Fibroblast of the aortic adventitia (primary cell): Measurements from ENCODE around the gene TRPM1. TPM values are rescaled to one million over a fixed set of nuclear protein-coding genes. Genes with fewer than 3 reads are reported as not detected.

Experiments
- DNase-seq: peaks from one replicate; pipeline ENCODE4 v3.0.0-alpha.2; 2010; ENCODE audit warnings: low read depth
- H3K4me3 ChIP-seq: 2 replicates; pipeline ENCODE4 v1.5.1; 2011; ENCODE audit warnings: low read depth, mild to moderate bottlenecking, control low read depth, low read length, moderate library complexity
- CTCF ChIP-seq: IDR thresholded peaks from 2 replicates; pipeline ENCODE4 v1.5.1; 2011; ENCODE audit warnings: mild to moderate bottlenecking, low read length, control low read depth, inconsistent platforms; ENCODE audit not compliant: insufficient read depth
- total RNA-seq: library from RNA; depleted of rRNA; stranded (reverse); fragments of >200 nt; gene quantifications from 2 replicates; pipeline ENCODE4 v1.2.3, GENCODE V29; 2012; ENCODE audit warnings: low replicate concordance

TRPM1 gene
- total RNA-seq, 1 donor = not detected

- no peak for DNase-seq
- TF ChIP-seq CTCF = no peak
- H3K4me3 ChIP-seq = no peak overlapping the region
These were observed 91.5 kb downstream of the TRPM1 start for GRCh38 chr15:31010036-31010435.

- TF ChIP-seq CTCF = no peak
- H3K4me3 ChIP-seq = no peak overlapping the region
- no peak for DNase-seq
These were observed 95.9 kb downstream of the TRPM1 start for GRCh38 chr15:31005660-31006059.

- TF ChIP-seq CTCF = no peak
- H3K4me3 ChIP-seq = no peak overlapping the region
- no peak for DNase-seq
These were observed 97.2 kb downstream of the TRPM1 start for GRCh38 chr15:31004220-31004733.

- TF ChIP-seq CTCF = no peak
- no peak for DNase-seq
- H3K4me3 ChIP-seq = no peak overlapping the region
These were observed 99.8 kb downstream of the TRPM1 start for GRCh38 chr15:31001702-31002101.

- no peak for TF ChIP-seq CTCF
- H3K4me3 ChIP-seq = no peak overlapping the region
- no peak for DNase-seq
These were observed 101.8 kb downstream of the TRPM1 start for GRCh38 chr15:30999729-31000128.

- no peak for TF ChIP-seq CTCF
- no peak for DNase-seq
- no peak overlapping the region for H3K4me3 ChIP-seq
These were observed 104.3 kb downstream of the TRPM1 start for GRCh38 chr15:30997270-30997669.

- peak overlapping the region; percentile 89 for H3K4me3 ChIP-seq
- DNase-seq = no peak
- TF ChIP-seq CTCF = no peak
These were observed 109.2 kb downstream of the TRPM1 start for GRCh38 chr15:30992249-30992864.
